GM18868 (cell line): ENCODE measurements around the gene CRKL.

Experiments used
- ATAC-seq: cut with Tn5 transposase; IDR thresholded peaks from one replicate; pipeline ENCODE4 v1.9.1; 2021; ENCODE audit warnings: mild to moderate bottlenecking, moderate library complexity; ENCODE audit not compliant: unreplicated experiment

The CRKL gene

GRCh38 chr22:20951151-20951931 lies 34.1 kb downstream of the CRKL start:
- ATAC-seq, result no peak

GRCh38 chr22:20951932-20952380 lies 34.7 kb downstream of the CRKL start:
- ATAC-seq, result no peak

- ATAC-seq, result no peak
Measured at GRCh38 chr22:20952544-20953341, 35.5 kb downstream of the CRKL start.

- no peak for ATAC-seq
Measured at GRCh38 chr22:20953342-20953608, 36.1 kb downstream of the CRKL start.

GRCh38 chr22:20953668-20954500 lies 36.7 kb downstream of the CRKL start:
- ATAC-seq, result no peak

- no peak for ATAC-seq
Measured at GRCh38 chr22:20955548-20955947, 38.3 kb downstream of the CRKL start.

- ATAC-seq, result no peak
Measured at GRCh38 chr22:20956258-20957101, 39.3 kb downstream of the CRKL start.

GRCh38 chr22:20957102-20957682 lies 40.0 kb downstream of the CRKL start:
- no peak for ATAC-seq

GRCh38 chr22:20957683-20958431 lies 40.6 kb downstream of the CRKL start:
- no peak for ATAC-seq

GRCh38 chr22:20959578-20960461 lies 42.6 kb downstream of the CRKL start:
- ATAC-seq, result no peak

GRCh38 chr22:20960609-20961008 lies 43.4 kb downstream of the CRKL start:
- ATAC-seq, result no peak

- ATAC-seq, result no peak
Measured at GRCh38 chr22:20962491-20962945, 45.3 kb downstream of the CRKL start.

GRCh38 chr22:20963201-20964052 lies 46.2 kb downstream of the CRKL start:
- ATAC-seq, result no peak

GRCh38 chr22:20964090-20964798 lies 47.0 kb downstream of the CRKL start:
- ATAC-seq, result no peak

GRCh38 chr22:20964799-20965103 lies 47.5 kb downstream of the CRKL start:
- ATAC-seq, result no peak

- no peak for ATAC-seq
Measured at GRCh38 chr22:20965104-20965887, 48.1 kb downstream of the CRKL start.
